Panc1 (cell line): ENCODE data around the gene TMEM236. TPM values are rescaled to one million over a fixed set of nuclear protein-coding genes. Genes with fewer than 3 reads are reported as not detected.

ENCODE experiments used
- ATAC-seq: fragments of 200-7000 bp; cut with Tn5 transposase; 2 replicates; pipeline ENCODE4 v1.9.1; 2020; ENCODE audit warnings: mild to moderate bottlenecking, moderate library complexity
- BruUV-seq: library from RNA; stranded (reverse); fragments of 400-500 nt; replicated peaks from 2 replicates; lab custom pipeline; 2021; lab: Mats Ljungman, UMichigan
- CTCF ChIA-PET: fragments of 300-600 bp; sonication (Branson Sonifier 250); formaldehyde crosslinking; loops from one replicate; lab custom pipeline; 2022; ENCODE audit warnings: antibody characterized with exemption; lab: Charles Lee
- POLR2A ChIA-PET: fragments of 300-600 bp; sonication (Branson Sonifier 250); formaldehyde crosslinking; loops from one replicate; lab custom pipeline; 2022; ENCODE audit warnings: antibody characterized with exemption; lab: Charles Lee
- DNase-seq: peaks from one replicate; pipeline ENCODE4 v3.0.0-alpha.2; 2010; ENCODE audit warnings: low read depth, low spot score
- H3K27ac ChIP-seq: 2 replicates; pipeline ENCODE4 v1.5.1; 2011; ENCODE audit warnings: mild to moderate bottlenecking, low read length, inconsistent platforms
- H3K27me3 ChIP-seq: fragments of 200-500 bp; sonication (Bioruptor generic); 2 replicates; pipeline ENCODE4 v1.6.0; 2014; ENCODE audit warnings: low read length, inconsistent platforms; ENCODE audit not compliant: control insufficient read depth, insufficient read depth
- H3K36me3 ChIP-seq: fragments of 200-500 bp; sonication (Bioruptor generic); 2 replicates; pipeline ENCODE4 v1.5.1; 2014; ENCODE audit warnings: inconsistent platforms, mild to moderate bottlenecking, low read length, moderate library complexity; ENCODE audit not compliant: control insufficient read depth, insufficient read depth
- H3K4me1 ChIP-seq: 2 replicates; pipeline ENCODE4 v1.5.1; 2011; ENCODE audit warnings: inconsistent platforms, mild to moderate bottlenecking, low read length, moderate library complexity; ENCODE audit not compliant: control insufficient read depth, insufficient read depth
- H3K4me3 ChIP-seq, 2 experiments: 2 replicates each; pipeline ENCODE4 v1.5.1; 2011 to 2012; ENCODE audit warnings: low read depth in 2 of 2, low read length in 2 of 2, mild to moderate bottlenecking in 2 of 2, inconsistent platforms in 1 of 2, moderate library complexity in 1 of 2
- H3K9me3 ChIP-seq: fragments of 200-500 bp; sonication (Bioruptor generic); 2 replicates; pipeline ENCODE4 v1.5.1; 2014; ENCODE audit warnings: low read depth, mild to moderate bottlenecking, inconsistent platforms, low read length, moderate library complexity; ENCODE audit not compliant: control insufficient read depth, insufficient read depth
- CTCF ChIP-seq: fragments of 450-650 bp; IDR thresholded peaks from 2 replicates; pipeline ENCODE4 v1.5.1; 2017; ENCODE audit warnings: mild to moderate bottlenecking
- POLR2AphosphoS5 ChIP-seq: IDR thresholded peaks from 2 replicates; pipeline ENCODE4 v1.6.1; 2012; ENCODE audit warnings: mild to moderate bottlenecking, low read depth, low read length, moderate library complexity
- REST ChIP-seq, 2 experiments: IDR thresholded peaks; 2 replicates each; pipeline ENCODE4 v1.6.1; 2011 to 2012; ENCODE audit warnings: low read depth in 2 of 2, control low read depth in 1 of 2, low read length in 1 of 2, mild to moderate bottlenecking in 1 of 2, moderate library complexity in 1 of 2; ENCODE audit not compliant: insufficient read depth in 1 of 2
- SIN3A ChIP-seq: IDR thresholded peaks from 2 replicates; pipeline ENCODE4 v1.6.1; 2012; ENCODE audit warnings: low read depth, mild to moderate bottlenecking, low read length, moderate library complexity, borderline replicate concordance; ENCODE audit not compliant: insufficient read depth
- TCF7L2 ChIP-seq: IDR thresholded peaks from 2 replicates; pipeline ENCODE4 v1.6.1; 2011; ENCODE audit warnings: mild to moderate bottlenecking, low read depth, low read length, inconsistent platforms
- in situ Hi-C: cut with HindIII; loops from 2 replicates; pipeline ENCODE4 v1.10.0; 2016; ENCODE audit warnings: low sequenced_read_pairs, low pct_unique_long_range_greater_than_20kb
- intact Hi-C: fragments of 100-400 bp; cut with micrococcal nuclease; formaldehyde crosslinking; loops from one replicate; pipeline ENCODE4 v1.10.0; 2022; ENCODE audit not compliant: unreplicated experiment
- total RNA-seq: library from RNA; stranded (reverse); gene quantifications from one replicate; pipeline ENCODE4 v1.2.1, GENCODE V29; 2021; ENCODE audit not compliant: unreplicated experiment

Gene TMEM236
- total RNA-seq, 1 experiment from 2014 or later = 0.05 TPM

- no TSS peak for BruUV-seq
- Histone ChIP-seq H3K27ac (no peak overlapping the region), H3K4me1 (no peaks in the 10 kb centered on the region), H3K9me3 (no peaks in the 10 kb centered on the region), H3K36me3 (no peaks in the 10 kb centered on the region), H3K4me3 (no peak overlapping the region), H3K27me3 (no peaks in the 10 kb centered on the region)
- DNase-seq (no peak), ATAC-seq (no peak)
- in situ Hi-C loops = no loop called here
- ChIA-PET CTCF (no interaction called here), POLR2A (no interaction called here)
- intact Hi-C loops = loop anchor here (10.0 kb wide), 1 partner anchor 483 kb away; no protein-coding TSS in a partner anchor
- no peak for TF ChIP-seq SIN3A
- TF ChIP-seq CTCF = no peak
- TF ChIP-seq POLR2AphosphoS5 = no peak
- no peak for TF ChIP-seq TCF7L2
- no peak for TF ChIP-seq REST (IDR thresholded peaks at IDR 0.05; ENCODE audit: insufficient read depth in 1 of 2, low read depth in 2 of 2, low read length in 1 of 2)
These were observed 20.5 kb upstream of the TMEM236 start for GRCh38 chr10:17731331-17732020.

- Histone ChIP-seq H3K27ac (no peak overlapping the region), H3K36me3 (no peaks in the 10 kb centered on the region), H3K4me1 (no peaks in the 10 kb centered on the region), H3K9me3 (no peaks in the 10 kb centered on the region), H3K4me3 (no peak overlapping the region), H3K27me3 (no peaks in the 10 kb centered on the region)
- BruUV-seq = no TSS peak
- ChIA-PET POLR2A (no interaction called here), CTCF (no interaction called here)
- TF ChIP-seq CTCF (no peak), SIN3A (no peak), POLR2AphosphoS5 (no peak), REST (IDR thresholded peaks at IDR 0.05; ENCODE audit: insufficient read depth in 1 of 2, low read depth in 2 of 2, low read length in 1 of 2) (no peak), TCF7L2 (no peak)
- intact Hi-C loops (loop anchor here (10.0 kb wide), 1 partner anchor 481 kb away; no protein-coding TSS in a partner anchor), in situ Hi-C loops (no loop called here)
- ATAC-seq (no peak), DNase-seq (no peak)
These were observed 18.4 kb upstream of the TMEM236 start for GRCh38 chr10:17733620-17734019.
